ENCODE data around the gene CA5A. TPM values are rescaled to one million over a fixed set of nuclear protein-coding genes. Genes with fewer than 3 reads are reported as not detected.
"Not testable (repeated sequence)": the region's sequence is repeated elsewhere in the genome, so short reads cannot be mapped to it uniquely, and the experiment has no call there.

Gene CA5A
- total and polyA plus RNA-seq, 11 donors, result 0.08 to 0.44 (median 0.25) TPM; not detected in 8

GRCh38 chr16:87897521-87898505 lies 38.5 kb downstream of the CA5A start:
- H3K4me1 ChIP-seq, result peaks cover 0 to 30% (median 0%) of the 10 kb centered on the region in 12 donors
- no peaks in the 10 kb centered on the region for H3K27me3 ChIP-seq
- H3K4me3 ChIP-seq, result no peak overlapping the region
- WGBS, 4 donors, result 65 to 75% (median 70%) methylated on average over 14 to 20 of the region's 20 CpGs
- ATAC-seq (no peak), DNase-seq (no peak)
- TF ChIP-seq, protein P1, sequence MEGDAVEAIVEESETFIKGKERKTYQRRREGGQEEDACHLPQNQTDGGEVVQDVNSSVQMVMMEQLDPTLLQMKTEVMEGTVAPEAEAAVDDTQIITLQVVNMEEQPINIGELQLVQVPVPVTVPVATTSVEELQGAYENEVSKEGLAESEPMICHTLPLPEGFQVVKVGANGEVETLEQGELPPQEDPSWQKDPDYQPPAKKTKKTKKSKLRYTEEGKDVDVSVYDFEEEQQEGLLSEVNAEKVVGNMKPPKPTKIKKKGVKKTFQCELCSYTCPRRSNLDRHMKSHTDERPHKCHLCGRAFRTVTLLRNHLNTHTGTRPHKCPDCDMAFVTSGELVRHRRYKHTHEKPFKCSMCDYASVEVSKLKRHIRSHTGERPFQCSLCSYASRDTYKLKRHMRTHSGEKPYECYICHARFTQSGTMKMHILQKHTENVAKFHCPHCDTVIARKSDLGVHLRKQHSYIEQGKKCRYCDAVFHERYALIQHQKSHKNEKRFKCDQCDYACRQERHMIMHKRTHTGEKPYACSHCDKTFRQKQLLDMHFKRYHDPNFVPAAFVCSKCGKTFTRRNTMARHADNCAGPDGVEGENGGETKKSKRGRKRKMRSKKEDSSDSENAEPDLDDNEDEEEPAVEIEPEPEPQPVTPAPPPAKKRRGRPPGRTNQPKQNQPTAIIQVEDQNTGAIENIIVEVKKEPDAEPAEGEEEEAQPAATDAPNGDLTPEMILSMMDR (IDR thresholded peaks at IDR 0.05), result no peak
- H3K27ac ChIP-seq, result peak overlapping the region in 1 of 12 donors; percentile 20
- no peaks in the 10 kb centered on the region for H3K36me3 ChIP-seq
- intact Hi-C loops (cut with DNase I), result no loop called here
- H3K9me3 ChIP-seq, result no peaks in the 10 kb centered on the region

GRCh38 chr16:87896924-87897520 lies 39.3 kb downstream of the CA5A start:
- H3K4me1 ChIP-seq, result peaks cover 0 to 30% (median 0%) of the 10 kb centered on the region in 12 donors

DNA sequence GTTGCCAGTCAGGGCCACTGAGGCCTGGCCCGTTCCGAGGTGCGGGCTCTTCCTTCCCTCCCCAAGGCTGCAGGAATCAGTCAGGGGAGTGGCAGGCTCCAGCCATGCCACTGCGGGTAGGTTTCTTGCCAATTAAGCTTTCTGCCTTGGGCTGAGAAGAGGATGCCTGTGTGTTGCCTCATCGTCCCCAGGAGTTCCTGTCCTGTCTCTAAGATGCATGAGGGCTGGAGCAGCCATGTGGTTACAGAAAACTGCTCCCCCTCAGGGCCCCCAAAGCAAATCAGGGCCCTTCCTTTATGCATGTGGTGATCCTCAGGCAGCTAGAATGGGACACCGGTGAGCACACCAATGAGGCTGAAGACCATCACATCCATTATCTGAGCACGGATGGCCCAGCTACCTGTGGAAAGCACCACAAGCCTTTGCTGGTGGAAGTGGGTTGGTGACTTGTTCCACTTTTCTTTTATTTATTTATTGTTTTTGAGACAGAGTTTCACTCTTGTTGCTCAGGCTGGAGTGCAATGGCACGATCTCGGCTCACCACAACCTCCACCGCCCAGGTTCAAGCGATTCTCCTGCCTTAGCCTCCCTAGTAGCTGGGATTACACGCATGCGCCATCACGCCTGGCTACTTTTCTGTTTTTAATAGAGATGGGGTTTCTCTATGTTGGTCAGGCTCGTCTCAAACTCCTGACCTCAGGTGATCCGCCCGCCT lies 40.0 kb downstream of the CA5A start:
- H3K36me3 ChIP-seq; DNase-seq; H3K9me3 ChIP-seq; H3K4me3 ChIP-seq; ATAC-seq; H3K27me3 ChIP-seq; intact Hi-C loops (cut with DNase I): not testable (repeated sequence)
- Histone ChIP-seq H3K4me1 (peaks cover 0 to 30% (median 0%) of the 10 kb centered on the region in 12 donors), H3K27ac (peak overlapping the region in 1 of 12 donors; percentile 42)
- 83 to 89% (median 88%) methylated on average over 17 of the region's 17 CpGs for WGBS, 4 donors

More at GRCh38 chr16:87896924-87897520, 39.3 kb downstream of the CA5A start:
- intact Hi-C loops (cut with DNase I); DNase-seq; ATAC-seq; H3K36me3 ChIP-seq; H3K4me3 ChIP-seq; H3K27me3 ChIP-seq; H3K9me3 ChIP-seq: not testable (repeated sequence)
- peak overlapping the region in 1 of 12 donors; percentile 20 for H3K27ac ChIP-seq
- WGBS, 4 donors, result 82 to 92% (median 87%) methylated on average over 13 to 16 of the region's 16 CpGs

DNA sequence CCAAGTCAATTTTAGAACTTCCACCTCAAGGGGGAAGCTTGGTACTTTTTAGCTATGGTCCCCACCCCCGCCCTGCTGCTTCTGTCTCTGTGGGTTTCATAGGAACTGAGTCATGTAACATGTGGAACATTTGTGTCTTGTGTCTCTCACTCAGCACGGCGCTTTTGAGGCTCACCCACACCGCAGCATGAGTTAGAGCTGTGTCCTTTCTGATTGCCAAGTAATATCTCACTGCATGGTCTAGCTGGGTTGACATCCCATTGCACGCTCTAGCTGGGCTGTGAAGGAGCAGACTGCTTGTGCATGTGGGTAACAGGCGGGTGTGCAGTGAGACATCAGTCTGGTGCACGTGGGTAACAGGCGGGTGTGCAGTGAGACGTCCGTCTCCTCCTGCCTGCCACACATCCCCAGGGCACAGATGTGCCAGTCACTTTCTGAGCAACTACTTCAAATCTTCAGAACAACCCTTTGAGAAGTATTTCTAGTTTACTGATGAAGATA lies 40.6 kb downstream of the CA5A start:
- WGBS, 4 donors, result 68 to 77% (median 74%) methylated on average over 10 of the region's 10 CpGs
- Histone ChIP-seq H3K9me3 (no peaks in the 10 kb centered on the region), H3K27me3 (no peaks in the 10 kb centered on the region), H3K4me3 (no peak overlapping the region), H3K36me3 (no peaks in the 10 kb centered on the region), H3K4me1 (peaks cover 0 to 30% (median 0%) of the 10 kb centered on the region in 12 donors), H3K27ac (peak overlapping the region in 1 of 12 donors; percentile 42)
- ATAC-seq, result peak in 3 of 4 donors; percentile 15 to 23 (median 16)
- DNase-seq, result no peak
- intact Hi-C loops (cut with DNase I), result no loop called here
- TF ChIP-seq POLR2A (IDR thresholded peaks at IDR 0.05), result no peak
- TF ChIP-seq, protein P1 (IDR thresholded peaks at IDR 0.05), result no peak

GRCh38 chr16:87894005-87894404 lies 42.3 kb downstream of the CA5A start:
- H3K9me3 ChIP-seq; H3K4me3 ChIP-seq; H3K27me3 ChIP-seq; intact Hi-C loops (cut with DNase I); H3K36me3 ChIP-seq: not testable (repeated sequence)
- DNase-seq (peak in 1 of 5 donors; percentile 40), ATAC-seq (peak; percentile 83 to 90 (median 84))
- H3K4me1 ChIP-seq, result peaks cover 0 to 30% (median 0%) of the 10 kb centered on the region in 12 donors
- H3K27ac ChIP-seq, result peak overlapping the region in 6 of 12 donors; percentile 18 to 56 (median 44)
- 35 to 56% (median 46%) methylated on average over 4 of the region's 4 CpGs for WGBS, 4 donors

Data from heart left ventricle (tissue), 16 donors.